Bronchial epithelial cell (primary cell): Measurements from ENCODE around the gene TNFRSF18. TPM values are rescaled to one million over a fixed set of nuclear protein-coding genes. Genes with fewer than 3 reads are reported as not detected.

Experiments
- DNase-seq: peaks from one replicate; pipeline ENCODE4 v3.0.0-alpha.2; 2010; ENCODE audit warnings: low read depth
- FAIRE-seq: peaks from 2 replicates; lab custom pipeline; 2011; peaks lifted over from hg19 to GRCh38; lab: Jason Lieb, UNC
- H3K27me3 ChIP-seq: 2 replicates; pipeline ENCODE4 v1.5.1; 2011; ENCODE audit warnings: low read length; ENCODE audit not compliant: control insufficient read depth, insufficient read depth
- H3K36me3 ChIP-seq: 2 replicates; pipeline ENCODE4 v1.5.1; 2011; ENCODE audit warnings: low read length; ENCODE audit not compliant: control insufficient read depth, insufficient read depth
- H3K4me3 ChIP-seq: 2 replicates; pipeline ENCODE4 v1.5.1; 2011; ENCODE audit warnings: mild to moderate bottlenecking, low read depth, low read length, control low read depth
- CTCF ChIP-seq: IDR thresholded peaks from 2 replicates; pipeline ENCODE4 v1.5.1; 2011; ENCODE audit warnings: mild to moderate bottlenecking, moderate library complexity, low read length, control low read depth, inconsistent platforms; ENCODE audit not compliant: insufficient read depth, severe bottlenecking
- total RNA-seq: library from RNA; depleted of rRNA; stranded (reverse); fragments of >200 nt; gene quantifications from 2 replicates; pipeline ENCODE4 v1.2.1, GENCODE V29; 2014

The TNFRSF18 gene
- total RNA-seq, 1 donor from 2014 or later, result not detected

GRCh38 chr1:1204425-1204920, 1.9 kb downstream of the TNFRSF18 start:
- Histone ChIP-seq H3K36me3 (no peaks in the 10 kb centered on the region), H3K4me3 (no peak overlapping the region), H3K27me3 (peaks cover 2% of the 10 kb centered on the region)
- no peak for DNase-seq
- no peak for TF ChIP-seq CTCF
- FAIRE-seq, result no peak

GRCh38 chr1:1203561-1204424, 2.6 kb downstream of the TNFRSF18 start:
- TF ChIP-seq CTCF, result no peak
- FAIRE-seq, result no peak
- Histone ChIP-seq H3K36me3 (no peaks in the 10 kb centered on the region), H3K4me3 (no peak overlapping the region), H3K27me3 (peaks cover 4% of the 10 kb centered on the region)
- DNase-seq, result no peak

- Histone ChIP-seq H3K27me3 (peaks cover 4% of the 10 kb centered on the region), H3K4me3 (peak overlapping the region; percentile 28), H3K36me3 (no peaks in the 10 kb centered on the region)
- FAIRE-seq (no peak), DNase-seq (peak; percentile 41)
- TF ChIP-seq CTCF, result no peak
Measured at GRCh38 chr1:1202831-1203560, 3.4 kb downstream of the TNFRSF18 start.

GRCh38 chr1:1200876-1201810, 5.2 kb downstream of the TNFRSF18 start:
- no peak for TF ChIP-seq CTCF
- FAIRE-seq, result no peak
- Histone ChIP-seq H3K27me3 (peaks cover 4% of the 10 kb centered on the region), H3K36me3 (no peaks in the 10 kb centered on the region), H3K4me3 (peak overlapping the region; percentile 30)
- DNase-seq, result peak; percentile 21

GRCh38 chr1:1199961-1200875, 6.2 kb downstream of the TNFRSF18 start:
- Histone ChIP-seq H3K36me3 (no peaks in the 10 kb centered on the region), H3K27me3 (peaks cover 2% of the 10 kb centered on the region), H3K4me3 (no peak overlapping the region)
- TF ChIP-seq CTCF, result no peak
- FAIRE-seq (no peak), DNase-seq (no peak)
